GM21825 (cell line): Measurements from ENCODE around the gene PTCD1.
"Not testable (repeated sequence)": the region's sequence is repeated elsewhere in the genome, so short reads cannot be mapped to it uniquely, and the experiment has no call there.

Source experiments
- ATAC-seq: cut with Tn5 transposase; IDR thresholded peaks from one replicate; pipeline ENCODE4 v1.9.1; 2021; ENCODE audit warnings: mild to moderate bottlenecking, moderate library complexity; ENCODE audit not compliant: unreplicated experiment

Gene PTCD1

DNA sequence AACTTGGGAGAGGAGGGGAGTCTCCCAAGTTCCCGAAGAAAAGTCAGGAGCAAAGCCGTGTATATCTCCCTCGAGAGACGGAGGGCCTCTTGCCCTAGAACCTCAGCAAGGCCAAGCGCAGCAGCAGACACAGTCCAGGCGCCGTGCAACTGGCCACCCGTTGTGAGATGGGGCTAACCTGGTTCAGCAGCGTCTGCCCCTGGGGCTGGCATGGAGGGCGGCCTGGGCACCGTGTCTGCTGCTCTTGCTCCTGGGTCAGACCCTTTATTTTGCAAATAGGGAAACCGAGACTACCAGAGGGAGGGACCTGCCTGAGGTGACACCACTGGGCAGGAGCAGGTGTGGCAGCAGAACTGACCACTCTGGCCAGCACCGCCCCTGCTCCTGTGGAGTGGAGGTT is 13.9 kb upstream of the PTCD1 start:
- ATAC-seq: no peak

DNA sequence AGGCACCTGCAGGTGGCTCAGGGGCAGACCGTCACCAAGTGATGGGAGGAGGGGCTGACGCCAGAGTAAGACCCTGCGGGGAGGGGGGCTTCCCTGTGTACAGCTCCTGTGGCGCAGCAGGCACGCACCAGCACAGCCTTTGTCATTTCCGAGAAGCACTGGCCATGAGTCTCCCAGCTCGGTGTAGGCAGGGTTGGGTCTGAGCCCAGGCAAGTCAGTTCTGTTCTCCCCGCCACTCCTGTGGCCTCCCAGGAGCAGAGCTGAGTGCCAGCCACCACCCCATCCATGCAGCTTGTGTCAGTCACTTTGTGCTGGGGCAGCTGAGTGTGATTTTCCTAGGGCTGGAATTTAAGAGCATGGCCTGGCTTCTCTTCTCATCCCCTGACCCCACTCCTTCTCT is 13.3 kb upstream of the PTCD1 start:
- no peak for ATAC-seq

DNA sequence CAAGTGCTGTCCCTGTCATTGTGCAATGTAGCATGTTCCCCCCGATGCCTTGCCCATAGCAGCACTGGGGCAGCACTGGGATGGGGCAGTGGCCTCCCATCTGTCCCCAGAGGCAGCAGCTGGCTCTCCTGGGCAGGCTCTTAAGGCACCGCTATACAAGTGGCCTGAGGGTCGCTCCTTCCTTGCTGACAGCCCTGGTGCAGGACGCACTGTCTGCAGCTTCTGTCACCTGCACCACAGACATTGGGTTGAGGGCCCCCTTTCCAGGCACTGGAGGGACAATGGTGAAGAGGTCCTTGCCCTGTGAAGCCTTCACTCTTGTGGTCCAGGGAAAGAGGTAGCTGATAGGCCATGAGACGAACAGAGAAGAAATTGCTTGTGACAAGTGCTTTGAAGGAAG is 10.7 kb upstream of the PTCD1 start:
- no peak for ATAC-seq

DNA sequence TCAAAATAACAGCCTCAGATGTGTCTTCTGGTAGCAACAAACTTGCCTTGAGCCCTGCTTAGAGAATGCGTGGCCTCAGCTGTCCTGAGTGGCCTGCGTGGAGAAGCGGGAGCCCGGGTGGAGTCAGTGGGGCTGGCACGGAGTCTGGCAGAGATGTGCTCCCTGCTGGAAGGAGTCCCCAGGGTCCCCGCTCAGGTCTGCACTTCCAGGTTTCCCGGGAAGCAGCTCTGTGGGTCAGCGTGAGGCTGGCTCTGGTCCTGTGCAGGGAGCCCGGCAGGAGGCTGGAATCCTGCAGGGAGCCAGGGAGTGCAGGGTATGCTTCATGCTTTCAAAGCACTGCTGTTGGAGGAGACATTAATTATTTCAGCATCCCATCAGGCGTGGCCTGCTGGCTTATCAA is 10.3 kb upstream of the PTCD1 start:
- no peak for ATAC-seq

DNA sequence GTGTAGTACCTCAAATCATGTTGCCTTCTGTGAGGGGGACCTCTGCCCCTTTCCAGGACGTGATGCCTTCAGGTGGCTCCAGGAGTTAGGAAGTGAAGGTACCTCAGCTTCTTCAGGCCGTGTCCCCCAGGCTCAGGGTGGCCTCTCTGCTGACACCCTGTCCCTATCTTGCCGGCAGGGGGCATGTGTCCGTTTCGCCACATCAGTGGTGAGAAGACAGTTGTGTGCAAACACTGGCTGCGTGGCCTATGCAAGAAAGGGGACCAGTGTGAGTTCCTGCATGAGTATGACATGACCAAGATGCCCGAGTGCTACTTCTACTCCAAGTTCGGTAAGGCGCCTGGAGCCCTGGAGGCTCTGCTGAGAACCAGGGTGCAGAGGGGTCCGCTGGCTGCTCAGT is 9.3 kb upstream of the PTCD1 start:
- ATAC-seq: no peak

DNA sequence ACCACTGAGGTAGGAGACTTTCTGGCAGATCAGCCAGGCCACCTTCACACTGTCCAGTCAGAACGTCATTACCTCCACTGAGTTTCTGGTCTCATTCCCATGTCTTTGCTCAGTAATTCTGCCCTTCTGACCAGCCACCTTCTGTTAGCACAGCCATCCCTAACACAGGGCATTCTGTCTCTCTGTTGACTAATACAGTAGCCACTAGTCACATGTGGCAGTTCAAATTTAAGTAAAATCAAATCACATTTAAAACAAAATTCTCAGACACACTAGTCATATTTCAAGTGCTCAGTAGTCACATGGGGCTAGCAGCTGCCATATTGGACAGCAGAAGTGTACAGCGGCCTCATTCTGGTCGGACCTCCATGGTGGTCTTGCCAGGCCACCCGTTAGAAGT is 7.5 kb upstream of the PTCD1 start:
- no peak for ATAC-seq

DNA sequence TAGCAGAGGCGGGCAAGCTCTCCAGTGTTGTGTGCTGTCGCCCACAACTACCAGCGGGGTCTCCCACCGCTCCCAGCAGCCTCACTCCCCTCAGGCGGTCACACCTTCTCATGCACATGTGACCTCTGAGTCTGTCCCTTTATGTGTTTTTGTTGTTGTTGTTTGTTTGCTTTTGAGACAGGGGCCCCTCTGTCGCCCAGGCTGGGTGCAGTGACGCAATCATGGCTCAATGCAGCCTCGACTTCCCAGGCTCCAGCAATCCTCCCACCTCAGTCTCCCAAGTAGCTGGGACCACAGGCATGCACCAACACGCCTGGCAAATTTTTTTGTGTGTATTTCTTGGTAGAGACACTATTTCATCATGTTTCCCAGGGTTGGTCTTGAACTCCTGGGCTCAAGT is 1.6 kb upstream of the PTCD1 start:
- no peak for ATAC-seq

DNA sequence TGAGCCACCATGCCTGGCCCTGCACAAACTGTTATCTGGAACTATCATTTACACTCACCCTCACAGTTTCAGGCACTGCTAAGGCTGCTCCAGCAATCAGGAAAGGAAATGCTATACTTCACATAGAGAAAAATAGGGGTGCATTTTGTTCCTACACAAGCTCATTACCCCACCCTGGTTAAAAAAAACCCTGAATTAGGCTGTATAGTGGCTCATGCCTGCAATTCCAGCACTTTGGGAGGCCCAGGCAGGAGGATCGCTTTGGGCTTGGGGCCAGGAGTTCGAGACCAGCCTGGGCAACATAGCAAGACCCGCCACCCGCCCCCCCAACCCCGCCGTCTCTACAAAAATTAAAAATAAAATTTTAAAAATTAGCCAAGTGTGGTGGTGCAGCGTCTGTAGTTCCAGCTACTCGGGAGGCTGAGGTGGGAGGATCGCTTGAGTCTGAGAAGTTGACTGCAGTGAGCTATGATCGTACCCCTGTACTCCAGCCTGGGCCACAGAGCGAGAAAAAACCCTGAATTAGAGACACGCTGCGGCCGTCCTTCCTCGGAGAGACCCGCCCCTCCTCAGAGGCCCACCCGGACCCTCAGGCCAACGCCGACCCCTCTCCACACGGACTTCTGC is 539 bp downstream of the PTCD1 start:
- peak; percentile 2 for ATAC-seq

DNA sequence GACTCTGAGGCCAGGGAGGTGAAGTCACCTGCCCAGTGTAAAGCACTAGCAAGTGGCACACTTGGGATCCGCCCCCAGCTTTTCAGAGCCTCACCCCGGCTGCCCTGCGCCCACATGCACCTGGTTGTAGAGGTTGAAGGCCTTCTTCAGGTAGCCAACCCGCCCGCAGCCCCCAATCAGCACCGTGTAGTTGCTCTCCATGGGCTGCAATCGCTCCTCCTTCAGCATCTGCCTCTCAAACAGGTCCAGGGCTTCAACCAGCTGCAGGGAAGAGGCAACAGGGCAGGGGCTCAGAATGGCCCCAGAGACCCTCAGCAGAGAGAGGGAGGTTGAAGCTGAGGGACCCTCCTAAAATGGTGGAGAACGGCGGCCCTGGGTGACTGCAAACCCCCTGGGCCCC is 5.4 kb downstream of the PTCD1 start:
- ATAC-seq: no peak

DNA sequence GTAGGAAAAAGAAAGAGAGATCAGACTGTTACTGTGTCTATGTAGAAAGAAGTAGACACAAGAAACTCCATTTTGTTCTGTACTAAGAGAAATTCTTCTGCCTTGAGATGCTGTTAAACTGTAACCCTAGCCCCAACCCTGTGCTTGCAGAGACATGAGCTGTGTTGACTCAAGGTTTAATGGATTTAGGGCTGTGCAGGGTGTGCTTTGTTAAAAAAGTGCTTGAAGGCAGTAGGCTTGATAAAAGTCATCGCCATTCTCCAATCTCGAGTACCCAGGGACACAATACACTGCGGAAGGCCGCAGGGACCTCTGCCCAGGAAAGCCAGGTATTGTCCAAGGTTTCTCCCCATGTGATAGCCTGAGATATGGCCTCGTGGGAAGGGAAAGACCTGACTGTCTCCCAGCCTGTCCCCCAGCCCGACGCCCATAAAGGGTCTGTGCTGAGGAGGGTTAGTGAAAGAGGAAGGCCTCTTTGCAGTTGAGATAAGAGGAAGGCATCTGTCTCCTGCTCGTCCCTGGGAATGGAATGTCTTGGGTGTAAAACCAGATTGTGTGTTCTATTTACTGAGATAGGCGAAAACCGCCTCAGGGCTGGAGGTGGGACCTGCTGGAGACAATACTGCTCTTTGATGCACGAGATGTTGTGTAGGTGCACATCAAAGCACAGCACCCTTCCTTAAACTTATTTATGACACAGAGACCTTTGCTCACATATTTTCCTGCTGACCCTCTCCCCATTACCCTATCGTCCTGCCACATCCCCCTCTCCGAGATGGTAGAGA is 6.7 kb downstream of the PTCD1 start:
- not testable (repeated sequence) for ATAC-seq

DNA sequence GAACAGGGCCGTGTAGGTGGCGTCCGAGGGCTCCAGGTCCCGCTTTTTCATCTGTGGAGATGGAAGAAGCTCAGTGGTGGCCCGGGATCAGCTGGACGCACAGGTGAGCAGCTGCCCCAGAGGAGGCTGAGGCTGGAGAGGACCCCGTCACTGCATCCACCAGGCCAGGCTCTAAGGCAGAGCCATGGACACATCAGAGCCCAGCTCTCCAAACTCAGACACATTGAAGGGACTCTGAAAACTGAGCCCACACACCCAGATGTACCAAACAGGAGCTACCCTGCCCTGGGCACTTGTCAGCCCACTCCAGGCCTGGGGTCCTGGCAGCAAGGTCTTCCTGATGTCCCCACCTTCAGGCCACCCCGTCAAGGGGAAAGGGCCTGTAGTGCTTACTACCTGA is 8.8 kb downstream of the PTCD1 start:
- ATAC-seq: no peak

DNA sequence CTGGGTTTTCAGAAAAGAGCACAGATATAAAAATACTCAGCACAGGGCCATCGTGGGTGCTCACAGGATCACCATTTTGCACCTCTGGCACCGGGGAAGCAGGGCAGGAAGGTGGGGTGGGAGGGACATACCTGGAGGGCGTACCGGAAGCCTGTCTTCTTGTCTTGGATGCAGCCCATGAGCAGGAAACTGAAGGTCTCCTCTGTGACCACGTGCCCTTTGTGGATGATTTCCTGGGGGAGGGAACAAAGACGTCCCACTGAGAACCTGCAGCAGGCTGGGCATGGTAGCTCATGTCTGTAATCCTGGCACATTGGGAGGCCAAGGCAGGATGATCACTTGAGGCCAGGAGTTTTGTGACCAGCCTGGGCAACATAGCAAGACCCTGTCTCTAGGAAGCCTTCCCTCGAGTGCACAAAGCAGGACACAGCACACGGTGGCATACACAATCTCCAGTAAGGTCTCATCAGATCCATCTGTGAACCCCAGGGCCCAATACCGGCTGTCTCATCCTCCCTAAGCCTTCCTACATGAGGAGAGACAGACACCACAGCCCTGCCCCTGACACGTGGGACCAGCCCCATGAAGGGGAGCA is 9.5 kb downstream of the PTCD1 start:
- ATAC-seq: no peak

DNA sequence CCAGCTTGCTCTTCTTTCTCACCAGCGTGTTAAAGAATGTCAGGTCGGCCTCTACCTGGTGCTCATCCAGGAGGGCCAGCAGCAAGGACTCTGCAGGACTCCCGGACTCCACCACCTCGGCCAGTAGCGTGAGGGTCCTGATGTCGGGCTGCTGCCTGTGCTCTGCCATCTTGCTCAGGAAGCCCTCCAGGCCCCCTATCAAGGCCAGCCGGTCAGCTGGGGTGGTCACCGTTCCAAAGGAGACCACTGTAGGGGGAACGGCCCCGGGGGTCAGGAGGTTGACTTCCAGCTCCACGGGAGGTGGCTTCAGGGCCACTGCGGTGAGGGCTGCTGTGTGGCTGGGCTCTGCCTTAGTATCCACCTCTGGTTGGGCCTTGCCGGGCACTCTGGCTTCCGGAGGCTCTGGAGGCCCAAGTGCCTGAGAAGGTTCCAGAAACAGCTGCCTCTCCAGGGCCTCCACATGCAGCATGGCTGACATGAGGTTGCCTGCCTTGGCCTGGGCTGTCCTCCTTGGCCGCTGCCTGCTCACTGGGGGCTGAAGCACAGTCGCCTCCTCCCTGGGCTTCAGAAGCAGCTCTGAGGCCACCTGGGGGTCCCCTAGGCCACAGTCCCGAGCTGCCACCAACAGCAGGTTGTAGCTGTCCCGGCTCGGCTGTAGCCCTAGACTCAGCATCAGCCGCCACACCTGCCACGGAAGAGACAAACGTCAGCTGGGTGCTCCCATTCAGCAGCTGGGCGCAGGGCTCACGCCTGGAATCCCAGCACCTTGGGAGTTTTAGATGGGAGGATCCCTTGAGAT is 13.5 kb downstream of the PTCD1 start:
- no peak for ATAC-seq

DNA sequence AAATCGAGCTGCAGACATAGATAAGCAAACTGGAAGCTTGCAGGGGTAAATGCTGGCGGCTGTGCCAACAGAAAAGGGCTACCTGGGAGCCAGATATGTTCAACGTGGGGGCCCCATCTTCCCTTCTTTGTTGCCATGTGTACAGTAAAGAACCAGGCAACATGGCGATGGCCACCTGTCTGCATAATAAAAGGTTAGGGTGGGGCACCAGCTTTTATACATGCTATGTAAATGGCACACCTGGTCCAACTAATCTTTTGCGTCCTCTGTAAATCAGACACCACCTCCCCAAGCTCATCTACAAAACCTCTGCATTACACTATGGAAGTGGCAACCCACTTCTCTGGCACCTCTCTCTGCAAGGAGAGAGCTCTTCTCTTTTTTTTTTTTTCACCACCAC is 16.0 kb downstream of the PTCD1 start:
- ATAC-seq: no peak

DNA sequence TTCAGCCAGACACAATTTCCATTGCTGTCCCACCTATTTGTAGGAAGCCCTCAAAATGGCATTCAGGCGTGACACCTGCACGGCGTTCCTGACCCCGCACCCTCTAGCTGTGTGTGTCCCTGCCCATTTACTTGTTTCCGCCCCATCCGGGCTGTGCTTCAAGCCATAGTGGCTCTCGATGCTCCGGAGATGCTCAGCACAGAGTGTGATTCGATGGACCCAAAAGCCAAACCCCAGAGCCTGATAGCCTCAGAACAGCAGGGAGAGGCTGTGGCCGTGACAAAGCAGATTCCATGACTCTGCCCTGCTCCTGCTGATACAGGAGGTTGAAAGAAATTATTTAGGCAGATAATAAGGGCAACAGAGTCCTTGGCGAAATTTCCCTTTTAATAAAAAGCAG is 16.4 kb downstream of the PTCD1 start:
- ATAC-seq: no peak

DNA sequence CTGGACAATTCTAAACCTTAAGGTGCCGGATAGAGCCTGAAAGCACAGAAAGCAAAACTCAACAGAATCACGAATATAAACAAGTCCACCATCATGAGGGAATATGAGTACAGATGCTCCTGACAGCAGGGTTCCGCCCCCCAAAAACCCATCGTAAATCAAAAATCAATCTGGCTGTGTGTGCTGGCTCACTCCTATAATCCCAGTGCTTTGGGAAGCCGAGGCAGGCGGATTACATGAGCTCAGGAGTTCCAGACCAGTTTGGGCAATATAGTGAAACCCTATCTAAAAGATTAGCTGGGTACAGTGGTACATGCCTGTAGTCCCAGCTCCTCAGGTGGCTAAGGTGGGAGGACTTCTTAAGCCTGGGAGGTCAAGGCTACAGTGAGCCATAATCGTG is 17.6 kb downstream of the PTCD1 start:
- ATAC-seq: no peak

DNA sequence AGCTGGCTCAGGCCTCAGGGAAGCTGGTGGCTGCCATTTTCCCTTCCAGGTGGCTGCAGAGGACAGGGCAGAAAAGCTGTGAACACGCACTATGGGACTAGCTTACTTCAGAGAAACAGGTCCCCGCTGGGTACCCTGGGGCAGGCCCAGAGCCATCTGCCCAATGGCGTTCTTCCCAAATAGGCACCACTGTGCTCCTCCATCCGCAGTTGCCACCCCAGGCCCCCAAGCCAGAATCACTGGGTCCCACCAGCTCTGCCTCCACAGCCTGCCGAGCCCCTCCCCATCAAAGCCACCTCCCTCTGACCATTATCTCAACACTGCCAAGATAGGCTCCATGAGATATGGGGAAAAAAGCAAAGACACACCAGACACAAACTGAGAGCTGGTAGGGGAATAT is 18.4 kb downstream of the PTCD1 start:
- no peak for ATAC-seq

DNA sequence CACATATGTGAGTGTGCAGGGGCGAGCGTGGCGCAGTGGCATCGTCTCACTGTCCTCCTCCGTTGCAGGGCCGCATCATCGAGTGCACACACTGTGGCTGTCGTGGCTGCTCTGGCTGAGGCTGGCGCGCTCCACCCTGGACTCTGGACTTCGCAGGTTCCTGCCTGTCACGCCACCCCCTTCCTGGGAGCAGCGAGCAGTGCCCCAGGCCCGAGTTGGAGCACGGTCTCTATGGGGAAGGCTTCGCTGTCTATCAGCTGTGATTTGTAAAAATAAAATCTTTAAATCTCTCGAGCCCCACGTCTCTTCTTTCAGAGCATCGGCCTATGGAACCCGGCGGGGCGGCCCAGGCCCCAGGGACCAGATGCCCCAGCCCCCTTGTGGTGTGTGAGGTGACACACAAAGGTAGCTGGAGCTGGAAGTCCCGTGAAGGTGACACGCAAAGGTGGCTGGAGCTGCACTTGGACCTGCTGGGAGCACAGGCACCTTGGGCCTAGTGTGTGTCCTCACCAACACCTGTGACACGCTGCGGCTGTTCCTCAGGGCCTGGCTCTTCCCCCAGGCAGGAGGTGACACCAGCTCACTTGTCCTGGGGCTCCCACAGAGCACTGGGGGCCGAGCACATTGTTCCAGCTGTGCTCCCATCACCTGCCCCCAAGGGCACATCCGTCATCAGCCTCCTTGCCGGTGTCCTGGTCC is 19.1 kb downstream of the PTCD1 start:
- ATAC-seq: no peak

DNA sequence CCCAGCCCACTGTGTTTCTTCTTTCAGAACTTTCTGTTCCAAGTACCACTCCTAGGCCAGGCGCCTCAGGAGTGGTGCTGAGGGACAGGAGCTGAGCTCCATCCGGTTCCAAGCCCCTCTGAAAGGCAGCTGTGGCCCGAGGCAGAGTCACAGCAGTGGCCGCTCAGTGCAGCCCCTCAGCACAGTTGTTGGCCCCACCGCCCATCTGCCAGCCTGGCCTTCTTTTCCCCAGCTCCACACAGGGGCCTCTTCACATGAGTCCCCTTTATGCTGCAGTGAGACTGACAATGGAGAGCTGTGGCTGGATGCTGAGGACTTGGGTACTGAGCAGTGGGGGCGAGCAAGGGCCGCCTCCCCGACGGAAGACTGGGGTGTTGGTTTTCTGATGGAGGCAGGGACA is 20.3 kb downstream of the PTCD1 start:
- ATAC-seq: no peak

DNA sequence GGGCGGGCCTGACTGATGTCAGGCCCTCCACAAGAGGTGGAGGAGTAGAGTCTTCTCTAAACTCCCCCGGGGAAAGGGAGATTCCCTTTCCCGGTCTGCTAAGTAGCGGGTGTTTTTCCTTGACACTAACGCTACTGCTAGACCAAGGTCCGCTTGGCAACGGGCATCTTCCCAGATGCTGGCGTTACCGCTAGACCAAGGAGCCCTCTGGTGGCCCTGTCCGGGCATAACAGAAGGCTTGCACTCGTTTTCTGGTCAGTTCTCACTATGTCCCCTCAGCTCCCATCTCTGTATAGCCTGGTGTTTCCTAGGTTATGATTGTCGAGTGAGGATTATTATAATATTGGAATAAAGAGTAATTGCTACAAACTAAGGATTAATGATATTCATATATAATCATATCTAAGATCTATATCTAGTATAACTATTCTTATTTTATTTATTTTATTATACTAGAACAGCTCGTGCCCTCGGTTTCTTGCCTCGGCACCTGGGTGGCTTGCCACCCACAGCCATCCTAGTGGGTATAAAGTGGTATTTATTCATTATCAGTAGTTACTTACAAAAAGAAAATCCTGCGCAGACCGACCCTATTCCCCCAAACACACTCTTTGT is 23.0 kb downstream of the PTCD1 start:
- ATAC-seq: not testable (repeated sequence)

DNA sequence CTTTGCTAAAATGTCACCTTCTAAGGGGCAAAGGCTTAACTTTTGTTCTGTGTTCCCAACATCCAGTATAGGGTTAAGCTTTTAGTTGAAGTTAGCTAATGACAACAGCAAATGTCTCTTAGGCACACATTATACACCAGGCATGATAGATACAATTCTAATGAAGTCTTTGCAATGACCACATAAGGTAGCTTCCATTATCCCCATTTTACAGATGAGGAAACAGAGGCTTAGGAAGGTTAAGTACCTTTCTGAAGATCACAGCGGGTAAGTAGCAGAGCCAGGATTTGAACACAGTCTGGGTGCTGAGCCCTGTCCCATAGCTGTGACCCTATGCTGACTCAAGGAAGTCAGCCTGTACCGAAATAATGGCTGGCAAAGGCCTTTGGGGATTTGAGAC is 28.0 kb downstream of the PTCD1 start:
- no peak for ATAC-seq
